Measurements from ENCODE around the gene KDM5A. TPM values are rescaled to one million over a fixed set of nuclear protein-coding genes. Genes with fewer than 3 reads are reported as not detected.

Gene KDM5A
- total and polyA plus RNA-seq, 2 experiments from 2014 or later, result 47.1 to 48.3 TPM

DNA sequence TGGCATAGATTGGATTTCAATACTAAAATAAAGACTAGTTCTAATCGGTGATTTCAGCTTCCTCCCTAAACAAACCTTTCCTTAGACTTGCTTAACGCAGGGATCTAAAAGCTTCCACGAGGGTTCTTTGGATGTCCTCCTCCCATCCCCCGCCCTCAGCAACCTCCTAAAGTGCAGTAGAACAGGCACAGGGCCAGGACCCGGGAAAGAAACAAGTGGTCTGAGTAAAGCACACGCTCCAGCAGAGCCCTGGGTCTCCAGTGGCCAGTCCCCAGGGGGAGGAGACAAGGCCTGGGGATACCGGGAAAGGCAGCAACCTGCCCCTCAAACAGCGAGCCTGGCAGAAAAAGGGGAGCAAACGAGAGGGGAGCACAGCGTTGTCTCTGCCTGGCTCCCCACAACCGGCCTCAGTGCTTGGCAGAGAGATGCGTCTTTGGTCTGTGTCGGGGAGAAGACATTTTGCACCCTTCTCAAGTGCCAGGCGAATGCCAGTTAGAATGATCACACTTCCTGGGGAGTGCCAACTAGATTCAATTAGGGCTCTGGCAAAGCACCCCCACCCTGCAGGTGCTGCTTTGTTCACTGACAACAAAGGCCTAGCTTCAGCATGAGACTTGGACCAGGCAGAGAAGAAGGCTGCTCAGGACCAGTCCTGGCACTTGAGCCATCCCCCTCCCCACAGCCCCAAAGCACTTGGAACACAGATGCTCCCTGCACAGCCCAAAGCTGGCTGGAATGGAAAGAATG, 158.0 kb downstream of the KDM5A start:
- TF ChIP-seq NANOG (IDR thresholded peaks at IDR 0.05; ENCODE audit: borderline replicate concordance) (no peak), ZNF114 (CRISPR knock-in tag; IDR thresholded peaks at IDR 0.05) (no peak), POLR2AphosphoS5 (IDR thresholded peaks at IDR 0.05; ENCODE audit: low read depth) (no peak)
- TF ChIP-seq, protein P1, sequence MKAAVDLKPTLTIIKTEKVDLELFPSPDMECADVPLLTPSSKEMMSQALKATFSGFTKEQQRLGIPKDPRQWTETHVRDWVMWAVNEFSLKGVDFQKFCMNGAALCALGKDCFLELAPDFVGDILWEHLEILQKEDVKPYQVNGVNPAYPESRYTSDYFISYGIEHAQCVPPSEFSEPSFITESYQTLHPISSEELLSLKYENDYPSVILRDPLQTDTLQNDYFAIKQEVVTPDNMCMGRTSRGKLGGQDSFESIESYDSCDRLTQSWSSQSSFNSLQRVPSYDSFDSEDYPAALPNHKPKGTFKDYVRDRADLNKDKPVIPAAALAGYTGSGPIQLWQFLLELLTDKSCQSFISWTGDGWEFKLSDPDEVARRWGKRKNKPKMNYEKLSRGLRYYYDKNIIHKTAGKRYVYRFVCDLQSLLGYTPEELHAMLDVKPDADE (IDR thresholded peaks at IDR 0.05), result no peak
- DNase-seq (ENCODE audit: low spot score), result no peak
- H3K4me3 ChIP-seq, result no peak overlapping the region

More for the DNA sequence above, 158.0 kb downstream of the KDM5A start:
- Histone ChIP-seq H3K36me3 (ENCODE audit: insufficient read depth) (no peaks in the 10 kb centered on the region), H3K79me2 (replicated peaks; ENCODE audit: insufficient read depth) (no peaks in the 10 kb centered on the region), H3K27ac (ENCODE audit: low read depth) (no peak overlapping the region), H2AFZ (peak overlapping the region; percentile 47), H3F3A (replicated peaks; ENCODE audit: low read depth) (no peaks in the 10 kb centered on the region), H3K4me1 (ENCODE audit: insufficient read depth) (peaks cover 13% of the 10 kb centered on the region; the same call in 1 of the 2 replicates), H3K27me3 (ENCODE audit: insufficient read depth) (no peaks in the 10 kb centered on the region), H4K20me1 (replicated peaks; ENCODE audit: insufficient read depth) (no peaks in the 10 kb centered on the region), H3K4me2 (peak overlapping the region; percentile 24; the same call in 1 of the 2 replicates), H3K9me2 (ENCODE audit: insufficient read depth) (no peaks in the 10 kb centered on the region)
- peak; percentile 31 for ATAC-seq
- peaks cover 15% of the 10 kb centered on the region for H3K27me3 Mint-ChIP-seq (ENCODE audit: insufficient read depth, low read depth, poor library complexity)
- no peak overlapping the region for H3K27ac Mint-ChIP-seq
- H3K4me1 Mint-ChIP-seq, result peaks cover 27% of the 10 kb centered on the region
- H3K36me3 Mint-ChIP-seq (ENCODE audit: low read depth), result peaks cover 8% of the 10 kb centered on the region
- H3K9me3 Mint-ChIP-seq, result peaks cover 15% of the 10 kb centered on the region
- no peak overlapping the region for H3K4me3 Mint-ChIP-seq

Other genes starting within 250 kb of the KDM5A start
- gene SLC6A12, start 175.2 kb downstream of the KDM5A start, total RNA-seq (2014; rRNA removed; shearing (Covaris generic)), result 0.56 and 2.1 TPM in 2 replicates
- gene SLC6A12, start 175.2 kb downstream of the KDM5A start, polyA plus RNA-seq (2016; fragmentation: Nextera tagmentation; extraction: Ambion mirVana), result 0.43 TPM in 1 of 2 replicates, not detected in the other
- 0.27 TPM in 1 of 2 replicates, not detected in the other for gene SLC6A13, start 126.5 kb downstream of the KDM5A start, total RNA-seq (2014; rRNA removed; shearing (Covaris generic))
- gene SLC6A13, start 126.5 kb downstream of the KDM5A start, polyA plus RNA-seq (2016; fragmentation: Nextera tagmentation; extraction: Ambion mirVana), result not detected in 2 replicates
- gene CCDC77, start 12.3 kb upstream of the KDM5A start, total RNA-seq (2014; rRNA removed; shearing (Covaris generic)), result 26.7 and 26.8 TPM in 2 replicates
- gene CCDC77, start 12.3 kb upstream of the KDM5A start, polyA plus RNA-seq (2016; fragmentation: Nextera tagmentation; extraction: Ambion mirVana), result 24.7 and 25.0 TPM in 2 replicates
- 15.8 and 31.3 TPM in 2 replicates for gene B4GALNT3, start 70.6 kb upstream of the KDM5A start, total RNA-seq (2014; rRNA removed; shearing (Covaris generic))
- gene B4GALNT3, start 70.6 kb upstream of the KDM5A start, polyA plus RNA-seq (2016; fragmentation: Nextera tagmentation; extraction: Ambion mirVana), result 2.8 and 3.1 TPM in 2 replicates